OCI-LY1 (cell line): ENCODE results near the gene GNRH2.

ENCODE experiments used
- H2AFZ ChIP-seq: fragments of 200-600 bp; sonication (generic), shearing (Covaris generic); 2 replicates; pipeline ENCODE4 v1.6.0; 2014; ENCODE audit warnings: antibody characterized with exemption, mild to moderate bottlenecking, low read length
- H3F3A ChIP-seq: fragments of 200-600 bp; sonication (generic), shearing (Covaris generic); 2 replicates; pipeline ENCODE4 v1.6.0; 2014; ENCODE audit warnings: mild to moderate bottlenecking, antibody characterized with exemption, low read length, moderate library complexity; ENCODE audit not compliant: insufficient read depth
- H3K27ac ChIP-seq: fragments of 200-600 bp; sonication (generic); 2 replicates; pipeline ENCODE4 v1.5.1; 2014; ENCODE audit warnings: low read length, mixed run types, mild to moderate bottlenecking, low read depth; ENCODE audit not compliant: poor library complexity, severe bottlenecking
- H3K27me3 ChIP-seq: fragments of 200-600 bp; sonication (generic); 2 replicates; pipeline ENCODE4 v1.6.0; 2014; ENCODE audit warnings: antibody characterized with exemption, mild to moderate bottlenecking, low read length, moderate library complexity; ENCODE audit not compliant: insufficient read depth
- H3K36me3 ChIP-seq: fragments of 200-600 bp; sonication (generic); 2 replicates; pipeline ENCODE4 v1.6.1; 2014; ENCODE audit warnings: mild to moderate bottlenecking, antibody characterized with exemption, low read length, moderate library complexity, mixed read lengths; ENCODE audit not compliant: insufficient read depth
- H3K4me1 ChIP-seq: fragments of 200-600 bp; sonication (generic); 2 replicates; pipeline ENCODE4 v1.5.1; 2014; ENCODE audit warnings: mild to moderate bottlenecking, low read length, moderate library complexity; ENCODE audit not compliant: insufficient read depth, severe bottlenecking
- H3K4me2 ChIP-seq: fragments of 200-600 bp; sonication (generic), shearing (Covaris generic); 2 replicates; pipeline ENCODE4 v1.6.1; 2014; ENCODE audit warnings: low read length
- H3K4me3 ChIP-seq: fragments of 200-600 bp; sonication (generic); 2 replicates; pipeline ENCODE4 v1.5.1; 2014; ENCODE audit warnings: low read length, low read depth, mild to moderate bottlenecking, mixed read lengths; ENCODE audit not compliant: poor library complexity, severe bottlenecking
- H3K79me2 ChIP-seq: fragments of 200-600 bp; shearing (Covaris generic); 2 replicates; pipeline ENCODE4 v1.6.1; 2016; ENCODE audit warnings: mixed run types, low read length, mixed read lengths; ENCODE audit not compliant: insufficient read depth
- H3K9ac ChIP-seq: fragments of 200-600 bp; sonication (generic), shearing (Covaris generic); 2 replicates; pipeline ENCODE4 v1.6.1; 2014; ENCODE audit warnings: mild to moderate bottlenecking, low read length, mixed read lengths
- H3K9me2 ChIP-seq: fragments of 200-600 bp; sonication (generic), shearing (Covaris generic); 2 replicates; pipeline ENCODE4 v1.6.1; 2014; ENCODE audit warnings: low read depth, mild to moderate bottlenecking, low read length, mixed read lengths
- H3K9me3 ChIP-seq: fragments of 200-600 bp; shearing (Covaris generic); 2 replicates; pipeline ENCODE4 v1.6.1; 2014; ENCODE audit warnings: low read length, mixed read lengths
- H4K20me1 ChIP-seq: fragments of 200-600 bp; sonication (generic), shearing (Covaris generic); 2 replicates; pipeline ENCODE4 v1.6.0; 2016; ENCODE audit warnings: mild to moderate bottlenecking, low read length; ENCODE audit not compliant: insufficient read depth
- CTCF ChIP-seq: fragments of 200-600 bp; sonication (generic), shearing (Covaris generic); IDR thresholded peaks from 2 replicates; pipeline ENCODE4 v1.5.1; 2017; ENCODE audit warnings: mild to moderate bottlenecking, antibody characterized with exemption, low read length, moderate library complexity, mixed read lengths
- EZH2 ChIP-seq: fragments of 200-600 bp; sonication (generic), shearing (Covaris generic); IDR thresholded peaks from 2 replicates; pipeline ENCODE4 v1.8.0; 2017; ENCODE audit warnings: borderline replicate concordance, mixed run types, mild to moderate bottlenecking, antibody characterized with exemption, low read length, moderate library complexity, mixed read lengths

GNRH2 gene

GRCh38 chr20:3046677-3047462, 3.4 kb downstream of the GNRH2 start:
- no peaks in the 10 kb centered on the region for H4K20me1 ChIP-seq
- no peaks in the 10 kb centered on the region for H3K9me2 ChIP-seq
- no peaks in the 10 kb centered on the region for H3K9me3 ChIP-seq
- peaks cover 34% of the 10 kb centered on the region for H3K36me3 ChIP-seq
- no peak overlapping the region for H3K27ac ChIP-seq
- H2AFZ ChIP-seq, result no peak overlapping the region
- H3K27me3 ChIP-seq, result no peaks in the 10 kb centered on the region
- peaks cover 6% of the 10 kb centered on the region for H3F3A ChIP-seq
- H3K4me1 ChIP-seq, result peaks cover 19% of the 10 kb centered on the region
- H3K4me2 ChIP-seq, result peak overlapping the region; percentile 86
- H3K9ac ChIP-seq, result peak overlapping the region; percentile 73
- peak overlapping the region; percentile 81 for H3K4me3 ChIP-seq
- H3K79me2 ChIP-seq, result peaks cover 5% of the 10 kb centered on the region; the same call in 1 of the 2 replicates
- TF ChIP-seq CTCF, result no peak
- TF ChIP-seq EZH2, result no peak

- no peaks in the 10 kb centered on the region for H3K27me3 ChIP-seq
- H3K4me2 ChIP-seq, result peak overlapping the region; percentile 86
- H3K9ac ChIP-seq, result peak overlapping the region; percentile 73; the same call in 1 of the 2 replicates
- peaks cover 6% of the 10 kb centered on the region for H3F3A ChIP-seq
- no peaks in the 10 kb centered on the region for H3K9me3 ChIP-seq
- peaks cover 34% of the 10 kb centered on the region for H3K36me3 ChIP-seq
- H3K27ac ChIP-seq, result no peak overlapping the region
- H3K79me2 ChIP-seq, result peaks cover 5% of the 10 kb centered on the region; the same call in 1 of the 2 replicates
- H2AFZ ChIP-seq, result no peak overlapping the region
- H3K4me3 ChIP-seq, result peak overlapping the region; percentile 81
- peaks cover 19% of the 10 kb centered on the region for H3K4me1 ChIP-seq
- no peaks in the 10 kb centered on the region for H4K20me1 ChIP-seq
- no peaks in the 10 kb centered on the region for H3K9me2 ChIP-seq
- no peak for TF ChIP-seq CTCF
- TF ChIP-seq EZH2, result no peak
Measured at GRCh38 chr20:3047486-3048419, 4.3 kb downstream of the GNRH2 start.

GRCh38 chr20:3051385-3052019, 8.1 kb downstream of the GNRH2 start:
- Histone ChIP-seq H3K9me2 (no peaks in the 10 kb centered on the region), H3K4me1 (peaks cover 12% of the 10 kb centered on the region), H3K27me3 (no peaks in the 10 kb centered on the region), H3K4me3 (no peak overlapping the region), H3K27ac (no peak overlapping the region), H2AFZ (no peak overlapping the region), H3K9ac (no peak overlapping the region), H3K9me3 (no peaks in the 10 kb centered on the region), H3K36me3 (peaks cover 34% of the 10 kb centered on the region), H3F3A (peaks cover 6% of the 10 kb centered on the region), H3K4me2 (no peak overlapping the region), H4K20me1 (no peaks in the 10 kb centered on the region), H3K79me2 (peaks cover 5% of the 10 kb centered on the region; the same call in 1 of the 2 replicates)
- no peak for TF ChIP-seq CTCF
- no peak for TF ChIP-seq EZH2
